22Rv1 (cell line): ENCODE results near the gene DPEP3.

Source experiments
- ZFX ChIP-seq: fragments of 450-650 bp; IDR thresholded peaks from 2 replicates; pipeline ENCODE4 v1.6.1; 2017; ENCODE audit warnings: antibody characterized with exemption, borderline replicate concordance
- TF ChIP-seq, protein P1 (sequence below): fragments of 450-650 bp; IDR thresholded peaks from 2 replicates; pipeline ENCODE4 v1.5.1; 2017; ENCODE audit warnings: mild to moderate bottlenecking

DNA sequence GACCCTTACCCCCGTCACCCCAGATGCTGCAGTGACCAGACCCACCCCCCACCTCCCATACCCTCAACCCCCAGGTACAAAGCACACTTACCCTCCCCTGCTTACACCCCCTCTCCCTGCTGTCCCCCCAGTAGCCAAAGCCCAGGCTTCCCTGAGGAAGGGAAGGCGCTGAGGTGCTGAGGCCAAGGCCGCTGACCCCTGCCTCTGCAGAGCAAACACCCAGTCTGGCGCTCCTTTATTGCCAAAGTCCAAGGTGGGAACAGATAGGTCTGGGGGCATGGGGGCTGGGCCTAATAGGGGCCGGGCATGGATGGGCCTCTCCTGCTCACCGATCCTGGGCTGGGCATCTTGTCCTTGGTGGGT lies 37.1 kb downstream of the DPEP3 start:
- TF ChIP-seq, protein P1, sequence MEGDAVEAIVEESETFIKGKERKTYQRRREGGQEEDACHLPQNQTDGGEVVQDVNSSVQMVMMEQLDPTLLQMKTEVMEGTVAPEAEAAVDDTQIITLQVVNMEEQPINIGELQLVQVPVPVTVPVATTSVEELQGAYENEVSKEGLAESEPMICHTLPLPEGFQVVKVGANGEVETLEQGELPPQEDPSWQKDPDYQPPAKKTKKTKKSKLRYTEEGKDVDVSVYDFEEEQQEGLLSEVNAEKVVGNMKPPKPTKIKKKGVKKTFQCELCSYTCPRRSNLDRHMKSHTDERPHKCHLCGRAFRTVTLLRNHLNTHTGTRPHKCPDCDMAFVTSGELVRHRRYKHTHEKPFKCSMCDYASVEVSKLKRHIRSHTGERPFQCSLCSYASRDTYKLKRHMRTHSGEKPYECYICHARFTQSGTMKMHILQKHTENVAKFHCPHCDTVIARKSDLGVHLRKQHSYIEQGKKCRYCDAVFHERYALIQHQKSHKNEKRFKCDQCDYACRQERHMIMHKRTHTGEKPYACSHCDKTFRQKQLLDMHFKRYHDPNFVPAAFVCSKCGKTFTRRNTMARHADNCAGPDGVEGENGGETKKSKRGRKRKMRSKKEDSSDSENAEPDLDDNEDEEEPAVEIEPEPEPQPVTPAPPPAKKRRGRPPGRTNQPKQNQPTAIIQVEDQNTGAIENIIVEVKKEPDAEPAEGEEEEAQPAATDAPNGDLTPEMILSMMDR = no peak
- TF ChIP-seq ZFX = no peak
